Ovary (tissue), 3 donors: Measurements from ENCODE around the gene SPR.

Experiments
- EP300 ChIP-seq: sonication (generic); formaldehyde crosslinking; IDR thresholded peaks from one replicate; pipeline ENCODE4 v1.6.1; 2017; ENCODE audit warnings: antibody characterized with exemption
- POLR2A ChIP-seq: fragments of 450-650 bp; IDR thresholded peaks from one replicate; pipeline ENCODE4 v1.6.1; 2017; ENCODE audit warnings: antibody characterized with exemption, mild to moderate bottlenecking, moderate library complexity
- TF ChIP-seq, protein P1 (sequence below), 3 donors: fragments of 450-650 bp in 2 of 3; fragments of 200-600 bp in 1 of 3; IDR thresholded peaks; one replicate each; pipeline versions ENCODE4 v1.5.1 to v1.8.0; 2016 to 2022; ENCODE audit warnings: antibody characterized with exemption in 3 of 3, mild to moderate bottlenecking in 1 of 3
- donor health status: DM: no; HTN: no; CAD: no.

DNA sequence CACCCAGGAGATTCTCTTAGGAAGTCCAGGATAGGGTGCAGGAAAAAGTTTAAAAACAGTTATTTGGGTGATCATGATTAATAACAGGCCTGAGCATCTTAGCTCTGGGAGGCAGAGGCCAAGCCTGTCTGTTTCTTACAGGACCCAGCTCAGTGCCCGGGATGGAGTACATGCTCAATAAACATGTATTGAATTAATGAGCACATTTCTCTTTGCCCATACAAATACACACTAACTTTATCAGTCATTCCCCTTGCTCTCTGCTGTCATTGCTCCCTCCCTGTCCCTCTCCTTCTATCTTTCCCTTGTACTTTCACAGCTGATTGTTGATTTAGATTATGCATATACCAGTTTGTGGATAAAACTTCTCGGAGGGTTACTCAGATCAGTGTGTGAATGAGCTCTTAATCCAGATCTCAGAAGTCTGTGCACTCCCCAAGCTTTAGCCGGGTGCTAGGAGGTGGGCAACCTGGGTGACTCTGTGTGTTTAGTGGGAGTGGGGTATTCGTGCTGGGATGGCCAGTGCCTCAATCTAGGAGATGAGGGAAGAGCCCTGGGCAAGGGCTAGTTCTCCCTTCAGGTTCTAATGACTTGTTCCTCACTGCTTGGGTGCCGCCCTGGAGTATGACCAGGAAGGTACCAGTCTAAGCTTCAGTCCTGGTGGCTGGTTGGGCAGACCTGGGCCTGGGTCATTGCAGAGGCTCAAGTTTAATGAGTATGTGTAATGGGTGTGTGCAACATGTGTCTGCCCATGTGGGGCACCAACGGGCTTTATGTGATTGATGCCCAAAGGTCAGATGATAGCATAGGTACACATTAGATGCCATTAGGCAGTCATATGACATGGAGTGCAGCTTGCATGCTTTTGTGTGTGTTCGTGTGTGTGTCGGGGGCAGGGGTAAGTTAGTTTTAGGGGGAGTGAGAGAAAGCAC lies 40.7 kb downstream of the SPR start:
- TF ChIP-seq, protein P1, sequence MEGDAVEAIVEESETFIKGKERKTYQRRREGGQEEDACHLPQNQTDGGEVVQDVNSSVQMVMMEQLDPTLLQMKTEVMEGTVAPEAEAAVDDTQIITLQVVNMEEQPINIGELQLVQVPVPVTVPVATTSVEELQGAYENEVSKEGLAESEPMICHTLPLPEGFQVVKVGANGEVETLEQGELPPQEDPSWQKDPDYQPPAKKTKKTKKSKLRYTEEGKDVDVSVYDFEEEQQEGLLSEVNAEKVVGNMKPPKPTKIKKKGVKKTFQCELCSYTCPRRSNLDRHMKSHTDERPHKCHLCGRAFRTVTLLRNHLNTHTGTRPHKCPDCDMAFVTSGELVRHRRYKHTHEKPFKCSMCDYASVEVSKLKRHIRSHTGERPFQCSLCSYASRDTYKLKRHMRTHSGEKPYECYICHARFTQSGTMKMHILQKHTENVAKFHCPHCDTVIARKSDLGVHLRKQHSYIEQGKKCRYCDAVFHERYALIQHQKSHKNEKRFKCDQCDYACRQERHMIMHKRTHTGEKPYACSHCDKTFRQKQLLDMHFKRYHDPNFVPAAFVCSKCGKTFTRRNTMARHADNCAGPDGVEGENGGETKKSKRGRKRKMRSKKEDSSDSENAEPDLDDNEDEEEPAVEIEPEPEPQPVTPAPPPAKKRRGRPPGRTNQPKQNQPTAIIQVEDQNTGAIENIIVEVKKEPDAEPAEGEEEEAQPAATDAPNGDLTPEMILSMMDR (IDR thresholded peaks at IDR 0.05) = no peak
- TF ChIP-seq POLR2A (no peak), EP300 (no peak)
